ENCODE measurements around the gene FN3KRP. TPM values are rescaled to one million over a fixed set of nuclear protein-coding genes. Genes with fewer than 3 reads are reported as not detected.
A peak's percentile ranks its signal among the peaks of the same experiment; 100 is the strongest.

FN3KRP gene, protein sequence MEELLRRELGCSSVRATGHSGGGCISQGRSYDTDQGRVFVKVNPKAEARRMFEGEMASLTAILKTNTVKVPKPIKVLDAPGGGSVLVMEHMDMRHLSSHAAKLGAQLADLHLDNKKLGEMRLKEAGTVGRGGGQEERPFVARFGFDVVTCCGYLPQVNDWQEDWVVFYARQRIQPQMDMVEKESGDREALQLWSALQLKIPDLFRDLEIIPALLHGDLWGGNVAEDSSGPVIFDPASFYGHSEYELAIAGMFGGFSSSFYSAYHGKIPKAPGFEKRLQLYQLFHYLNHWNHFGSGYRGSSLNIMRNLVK
- total RNA-seq (2014; rRNA removed; shearing (Covaris generic)), result 28.1 and 30.2 TPM in 2 replicates

DNA sequence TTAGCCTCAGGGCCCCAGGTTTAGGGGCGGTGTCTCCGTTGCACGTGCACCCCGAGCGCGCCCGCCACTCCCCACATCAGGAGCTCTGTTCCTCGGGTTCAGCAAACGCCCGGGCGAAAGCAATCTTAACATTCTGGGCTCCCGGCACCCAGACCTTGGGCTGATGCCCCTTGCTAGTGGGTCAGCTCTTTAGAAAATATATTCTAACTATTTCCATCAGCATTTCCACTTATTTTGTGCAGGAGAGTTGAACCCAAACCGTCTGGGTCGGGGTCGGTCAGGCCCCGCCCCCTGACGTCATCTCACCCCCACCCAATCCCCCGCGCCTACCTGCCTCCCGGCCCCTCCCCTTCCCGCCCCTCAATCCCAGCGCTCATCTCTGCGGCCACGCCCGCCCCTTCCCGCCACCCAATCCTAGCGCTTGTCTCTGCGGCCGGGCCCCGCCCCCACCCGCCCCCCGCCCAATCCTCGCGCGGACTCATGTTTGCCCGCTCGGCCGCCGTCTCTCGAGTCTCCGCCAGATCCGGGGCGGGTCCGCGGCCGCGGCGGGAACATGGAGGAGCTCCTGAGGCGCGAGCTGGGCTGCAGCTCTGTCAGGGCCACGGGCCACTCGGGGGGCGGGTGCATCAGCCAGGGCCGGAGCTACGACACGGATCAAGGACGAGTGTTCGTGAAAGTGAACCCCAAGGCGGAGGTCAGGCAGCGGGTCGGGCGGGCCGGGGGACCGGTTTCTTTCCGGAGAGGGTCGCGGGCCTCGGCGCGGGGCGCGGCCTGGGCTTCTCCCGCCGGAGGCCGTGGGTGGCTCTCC, at the start of gene FN3KRP:
TSS of gene FN3KRP (plus strand) at position 504 of the 808 bp plus-strand sequence. CDS start at position 554, 50 bp downstream.
- DNase-seq (ENCODE audit: low read depth), result peak; percentile 93

DNA sequence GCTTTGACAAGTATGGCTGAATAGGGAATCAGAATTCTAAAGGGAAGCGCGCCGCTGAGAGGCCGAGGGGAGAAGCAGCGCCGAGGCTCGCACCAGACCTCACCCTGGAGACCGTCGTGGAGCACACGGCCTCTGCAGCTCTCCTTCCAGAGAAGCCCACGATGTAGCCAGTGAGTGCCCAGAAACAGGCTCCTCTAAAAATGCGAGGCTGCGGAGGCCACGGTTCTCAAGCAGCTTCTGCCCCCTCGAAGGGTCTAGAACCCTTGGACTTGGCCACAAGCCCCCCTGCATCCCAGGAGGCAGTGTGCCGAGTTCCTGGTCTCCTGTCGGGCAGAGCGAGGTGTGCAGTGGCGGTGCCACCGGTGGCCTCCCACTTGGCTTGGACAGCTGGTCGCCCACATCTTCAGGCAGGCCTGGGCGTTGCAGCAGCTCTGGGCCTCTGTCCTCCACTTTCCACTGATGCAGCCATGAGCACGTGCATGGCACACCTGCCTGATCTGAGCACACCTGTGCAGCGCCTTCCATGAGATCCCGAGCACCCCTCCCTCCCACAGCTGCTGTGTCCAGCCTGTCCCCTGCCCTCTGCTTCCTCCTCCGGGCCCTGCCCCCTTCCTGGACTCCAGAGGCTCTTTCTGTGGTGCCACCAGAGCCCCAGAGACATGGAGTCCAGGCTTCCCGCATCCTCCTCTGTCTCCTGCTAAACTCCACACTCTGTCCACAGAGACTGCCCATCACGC, 49.4 kb upstream of the FN3KRP start:
- DNase-seq (ENCODE audit: low read depth), result no peak

DNA sequence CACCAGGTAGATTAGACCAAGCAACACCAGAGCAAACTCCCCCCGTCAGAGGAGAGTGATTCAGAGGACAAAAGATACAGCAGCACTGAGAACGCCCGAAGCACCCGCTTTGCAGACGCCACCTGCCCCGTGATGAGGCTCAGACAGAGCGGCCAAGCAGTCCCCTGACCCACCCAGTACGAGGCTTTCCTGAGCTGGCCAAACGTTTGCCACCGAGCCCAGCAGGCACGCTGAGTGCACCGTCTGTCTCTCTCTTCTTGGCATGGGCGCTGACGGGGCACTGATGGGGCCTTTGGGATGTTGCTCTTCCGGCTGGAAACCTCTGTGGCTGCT, 48.9 kb upstream of the FN3KRP start:
- DNase-seq (ENCODE audit: low read depth), result no peak

DNA sequence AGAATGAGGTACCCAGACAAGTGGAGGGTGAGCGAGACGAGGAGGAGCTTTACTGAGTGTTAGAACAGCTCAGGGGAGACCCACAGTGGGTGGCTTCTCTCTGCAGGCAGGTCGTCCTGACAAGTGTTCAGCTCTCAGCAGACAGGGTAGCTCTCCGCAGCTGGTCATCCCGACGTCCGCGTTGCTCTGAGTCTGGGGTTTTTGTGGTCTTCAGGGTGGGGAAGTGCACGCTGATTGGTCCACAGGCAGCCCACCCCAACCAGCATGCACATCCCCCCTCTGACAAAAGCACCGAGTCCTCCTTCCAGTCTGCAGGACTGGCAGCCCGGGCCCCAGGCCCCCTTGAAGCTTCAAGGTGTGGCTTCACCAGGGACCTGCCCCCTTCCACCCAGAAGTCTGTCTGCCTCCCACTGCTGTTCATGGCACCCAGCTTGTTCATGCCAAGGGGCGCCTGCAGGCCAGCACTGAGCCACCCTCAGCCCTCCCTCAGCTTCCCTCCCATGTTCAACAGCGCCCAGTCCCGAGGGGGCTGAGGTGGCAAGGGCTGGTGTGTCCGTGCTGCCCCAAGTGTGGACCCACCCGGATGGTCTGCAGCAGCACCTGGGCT, 48.4 kb upstream of the FN3KRP start:
- DNase-seq (ENCODE audit: low read depth), result no peak

DNA sequence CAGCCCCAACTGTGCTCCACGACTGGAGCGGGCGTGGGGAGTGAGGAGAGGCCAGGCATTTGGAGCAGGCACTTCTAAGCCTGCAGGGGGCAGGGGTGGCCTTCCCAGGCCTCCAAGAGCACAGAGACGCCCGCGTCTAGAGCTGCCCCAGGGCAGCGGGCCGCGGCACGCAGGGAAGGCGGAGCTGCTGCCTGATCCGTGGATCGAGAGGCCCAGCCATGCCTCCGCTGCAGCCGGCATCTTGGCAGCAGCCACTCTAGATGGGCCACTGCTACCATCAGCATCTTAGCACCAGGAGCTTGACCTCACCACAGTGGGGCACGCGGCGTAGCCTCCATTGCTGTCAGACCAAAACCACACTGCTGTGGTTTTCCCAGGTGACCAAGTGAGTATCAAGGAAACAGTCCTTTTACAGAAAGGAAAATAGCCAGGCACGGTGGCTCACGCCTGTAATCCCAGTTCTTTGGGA, 47.8 kb upstream of the FN3KRP start:
- DNase-seq (ENCODE audit: low read depth), result peak; percentile 77

DNA sequence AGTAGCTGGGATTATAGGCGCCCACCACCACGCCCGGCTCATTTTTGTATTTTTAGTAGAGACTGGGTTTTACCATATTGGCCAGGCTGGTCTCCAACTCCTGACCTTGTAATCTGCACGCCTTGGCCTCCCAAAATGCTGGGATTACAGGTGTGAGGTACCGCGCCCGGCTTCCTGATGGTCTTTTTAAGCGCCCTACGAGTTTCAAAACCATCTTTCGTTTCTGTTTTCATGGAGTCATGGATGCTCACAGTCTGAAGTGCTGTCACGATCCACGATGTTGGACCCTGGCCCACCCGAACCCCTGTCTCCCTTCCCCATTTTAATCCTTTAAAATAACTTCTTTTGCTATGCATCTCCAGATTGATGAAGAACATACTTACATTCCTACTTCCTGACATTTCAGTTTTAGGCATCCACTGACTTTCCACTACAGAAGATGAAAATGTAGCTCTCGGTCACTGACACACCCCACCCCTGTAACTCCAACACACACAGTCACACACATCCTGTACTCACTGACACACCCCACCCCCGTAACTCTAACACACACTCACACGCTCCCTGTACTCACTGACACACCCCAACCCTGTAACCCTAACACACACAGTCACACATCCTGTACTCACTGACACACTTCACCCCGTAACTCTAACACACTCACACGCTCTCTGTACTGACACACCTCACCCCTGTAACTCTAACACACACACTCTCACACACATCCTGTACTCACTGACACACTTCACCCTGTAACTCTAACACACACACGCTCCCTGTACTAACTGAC, 45.6 kb upstream of the FN3KRP start:
- DNase-seq (ENCODE audit: low read depth), result no peak

DNA sequence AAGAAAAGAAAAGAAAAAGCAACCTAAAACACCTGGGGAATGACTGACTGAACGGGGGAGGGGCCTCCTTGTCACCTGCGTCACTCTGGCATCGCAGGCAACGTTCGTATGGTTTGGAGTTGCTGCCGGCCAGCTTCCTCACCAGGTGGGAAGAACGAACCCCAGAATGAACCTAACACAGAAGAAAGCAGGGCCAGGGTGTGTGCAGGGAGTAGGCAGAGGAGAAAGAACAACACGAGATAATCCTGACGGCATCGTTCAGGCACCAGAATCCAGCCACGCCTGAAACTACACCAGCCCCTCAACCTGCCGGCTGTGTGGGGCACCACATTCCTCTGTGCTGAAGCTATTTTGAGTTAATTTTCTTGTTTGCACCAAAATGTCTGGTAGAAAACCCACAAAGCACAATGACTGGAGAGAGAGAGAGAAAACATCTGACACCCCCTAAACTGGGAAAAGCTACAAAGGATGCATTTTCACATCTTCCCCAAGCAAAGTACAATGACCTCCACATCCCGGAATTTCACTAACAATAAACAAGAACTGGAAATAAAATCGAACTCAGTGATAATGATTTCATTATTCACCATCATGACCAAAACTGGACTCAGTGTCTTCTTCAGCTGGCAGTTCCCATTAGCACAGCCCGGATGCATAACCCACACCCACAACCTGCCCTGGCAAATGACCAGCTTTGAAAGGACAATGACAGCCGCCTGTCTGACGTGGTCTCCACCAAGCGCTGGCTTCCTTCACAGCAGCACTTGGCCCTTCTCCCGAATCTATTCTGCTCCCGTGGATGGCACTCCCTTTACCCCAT, 41.6 kb upstream of the FN3KRP start:
- no peak for DNase-seq (ENCODE audit: low read depth)

DNA sequence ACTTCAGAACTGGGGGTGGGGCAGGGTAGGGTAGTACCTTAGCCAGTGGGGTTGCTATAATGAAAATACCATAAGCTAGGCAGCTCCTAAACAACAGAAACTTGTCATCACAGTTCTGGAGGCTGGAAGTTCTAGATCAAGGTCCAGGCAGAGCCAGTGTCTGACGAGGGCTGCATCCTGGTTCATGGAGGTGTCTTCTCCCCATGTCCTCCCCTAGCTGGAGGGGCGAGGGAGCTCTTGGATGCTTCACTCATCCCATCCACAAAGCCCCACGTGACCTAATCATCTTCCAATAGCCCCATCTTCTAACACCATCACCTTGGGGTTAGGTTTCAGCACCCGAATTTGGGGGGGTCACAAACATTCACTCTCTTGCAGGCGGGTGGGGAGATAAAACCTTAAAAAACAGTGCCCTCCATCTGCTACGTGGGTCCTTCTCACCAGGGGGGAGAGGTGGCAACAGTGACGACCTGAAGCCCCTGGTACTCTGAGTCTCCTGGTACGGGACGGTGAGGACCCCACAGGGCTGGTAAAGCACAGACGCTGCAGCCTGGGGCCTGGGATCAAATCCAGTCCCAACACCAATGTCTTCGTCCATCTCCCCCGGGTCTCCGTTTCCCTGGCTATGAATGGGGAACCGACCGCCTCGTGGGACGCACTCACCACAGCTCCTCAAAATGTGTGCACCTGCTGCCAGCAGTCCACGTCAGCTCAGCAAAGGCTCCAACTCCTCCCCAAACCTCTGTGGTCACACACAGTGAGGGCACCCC, 40.8 kb upstream of the FN3KRP start:
- DNase-seq (ENCODE audit: low read depth), result no peak

DNA sequence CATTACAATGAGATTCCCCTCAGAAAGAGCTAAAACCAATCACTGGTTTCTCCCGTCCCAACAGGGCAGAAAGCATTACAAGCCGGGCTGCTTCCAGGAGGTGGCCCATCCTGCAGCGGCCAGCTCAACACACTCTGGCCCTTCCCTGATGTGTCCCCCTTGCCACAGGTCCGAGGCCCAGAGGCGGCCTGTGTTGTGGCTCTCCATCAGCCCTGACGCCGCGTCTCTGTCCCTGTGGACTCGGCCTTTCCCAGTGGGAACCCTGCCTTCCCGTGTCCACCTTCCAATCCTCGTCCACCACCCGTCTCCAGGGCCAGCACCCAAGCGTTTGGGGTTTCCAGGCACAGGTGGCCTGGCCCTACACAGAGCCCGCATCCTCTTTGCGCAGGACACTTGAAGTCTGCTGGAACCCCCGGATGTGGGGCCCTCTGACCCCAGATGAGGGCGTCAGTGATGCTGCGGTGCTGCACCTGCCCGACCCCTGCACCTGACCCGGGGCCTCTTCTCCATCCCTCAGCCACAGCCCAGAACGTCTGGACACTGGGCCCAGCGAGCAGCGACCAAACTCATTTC, 39.1 kb upstream of the FN3KRP start:
- DNase-seq (ENCODE audit: low read depth), result no peak

DNA sequence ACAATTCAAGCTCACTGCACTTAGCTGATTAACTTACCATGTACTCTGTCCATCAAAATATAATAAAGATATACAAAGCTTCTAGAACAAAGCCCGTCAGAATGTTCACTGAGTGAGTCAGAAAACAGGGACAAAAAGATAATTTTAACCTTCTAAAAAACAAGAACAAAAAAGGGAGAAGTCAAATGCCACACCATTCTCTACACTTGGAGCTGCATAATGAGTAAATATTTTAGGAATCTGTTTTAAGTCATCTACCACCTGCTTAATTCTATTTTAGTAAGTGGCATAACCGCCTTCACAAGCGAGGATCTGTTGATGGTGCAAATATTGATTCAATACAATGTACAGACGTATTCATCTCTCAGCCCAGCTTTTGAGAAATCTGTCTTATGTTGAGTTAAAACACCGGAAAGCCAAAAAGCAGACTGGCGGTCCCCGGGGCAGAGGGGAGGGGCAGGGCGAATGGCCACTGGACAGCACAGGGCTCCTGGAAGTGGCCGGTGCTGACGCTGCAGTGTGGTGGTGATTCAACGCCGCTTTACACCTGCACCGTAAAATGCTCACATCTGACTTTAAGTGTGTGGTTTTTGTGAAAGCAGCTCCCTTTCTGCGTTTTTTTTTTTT, 38.1 kb upstream of the FN3KRP start:
- DNase-seq (ENCODE audit: low read depth), result no peak

DNA sequence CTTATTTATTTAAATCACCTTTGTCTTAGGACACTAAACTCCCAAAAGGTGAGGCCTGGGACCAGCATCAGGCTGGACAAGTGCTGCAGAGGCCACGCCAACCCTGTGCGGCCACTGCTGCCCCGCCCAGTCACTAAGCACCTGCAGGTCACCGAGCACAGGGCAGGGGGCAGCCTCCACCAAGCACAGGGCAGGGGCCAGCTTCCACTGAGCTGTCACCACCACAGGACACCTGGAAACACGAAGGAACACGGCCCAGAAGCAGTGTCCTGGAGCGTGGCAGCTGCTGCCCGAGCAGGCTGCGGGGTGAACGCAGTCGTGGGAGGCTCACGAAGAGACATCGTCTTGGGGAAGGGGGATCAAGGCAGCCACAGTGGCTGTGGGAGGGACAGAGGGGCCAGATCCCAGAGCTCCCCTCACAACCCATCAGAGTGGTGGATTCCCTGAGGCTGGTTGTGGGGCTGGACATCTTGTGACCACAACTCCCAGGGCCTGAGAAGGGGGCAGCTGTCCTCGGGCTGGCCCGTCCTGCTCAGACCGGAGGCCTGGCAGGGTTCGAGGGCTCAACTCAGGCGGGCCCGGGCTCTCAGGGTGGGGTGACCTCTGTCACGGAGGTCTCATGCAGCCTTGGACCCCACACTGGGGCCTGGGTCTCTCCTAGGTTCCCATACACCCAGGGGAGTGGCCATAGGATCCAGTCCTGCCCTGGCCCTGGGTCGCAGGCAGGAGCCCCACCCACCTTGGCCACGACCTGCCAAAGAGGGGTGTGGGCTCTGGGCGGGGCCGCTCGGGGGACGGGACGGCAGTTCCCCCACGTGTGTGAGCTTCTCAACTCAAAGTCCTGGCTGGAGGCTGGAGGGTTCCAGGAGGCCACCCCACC, 36.7 kb upstream of the FN3KRP start:
- no peak for DNase-seq (ENCODE audit: low read depth)

DNA sequence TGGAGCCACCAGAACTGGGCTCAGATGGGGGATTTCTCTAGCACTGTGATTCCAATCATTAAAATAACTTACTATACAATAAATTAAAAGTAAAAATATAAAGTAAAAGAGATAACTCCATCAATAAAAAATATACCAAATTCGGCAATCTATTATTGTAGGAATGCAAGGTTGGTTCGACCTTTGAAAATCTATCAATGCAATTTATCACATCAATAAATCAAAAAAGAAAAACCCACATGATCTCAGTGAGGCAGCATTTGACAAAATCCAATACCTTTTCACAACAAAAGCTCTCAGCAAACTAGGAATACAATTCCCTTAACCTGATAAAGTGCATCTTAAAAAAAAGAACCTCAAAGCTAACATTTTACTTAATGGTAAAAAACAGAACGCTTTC, 35.0 kb upstream of the FN3KRP start:
- DNase-seq (ENCODE audit: low read depth), result no peak

DNA sequence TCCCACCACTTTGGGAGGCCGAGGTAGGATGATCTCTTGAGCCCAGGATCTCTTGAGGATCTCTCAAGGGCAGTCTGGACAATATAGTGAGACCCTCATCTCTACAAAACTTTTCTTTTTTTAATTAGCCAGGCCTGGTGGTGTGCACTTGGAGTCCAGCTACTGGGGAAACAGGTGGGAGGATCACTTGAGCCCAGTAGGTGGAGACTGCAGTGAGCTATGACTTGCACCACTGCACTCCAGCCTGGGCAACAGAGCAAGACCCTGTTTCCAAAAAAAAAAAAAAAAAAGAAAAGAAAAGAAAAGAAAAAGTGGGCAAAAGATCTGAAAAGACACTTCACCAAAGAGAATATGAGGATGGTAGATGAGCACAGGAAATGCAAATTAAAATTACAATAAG, 33.0 kb upstream of the FN3KRP start:
- DNase-seq (ENCODE audit: low read depth), result no peak

DNA sequence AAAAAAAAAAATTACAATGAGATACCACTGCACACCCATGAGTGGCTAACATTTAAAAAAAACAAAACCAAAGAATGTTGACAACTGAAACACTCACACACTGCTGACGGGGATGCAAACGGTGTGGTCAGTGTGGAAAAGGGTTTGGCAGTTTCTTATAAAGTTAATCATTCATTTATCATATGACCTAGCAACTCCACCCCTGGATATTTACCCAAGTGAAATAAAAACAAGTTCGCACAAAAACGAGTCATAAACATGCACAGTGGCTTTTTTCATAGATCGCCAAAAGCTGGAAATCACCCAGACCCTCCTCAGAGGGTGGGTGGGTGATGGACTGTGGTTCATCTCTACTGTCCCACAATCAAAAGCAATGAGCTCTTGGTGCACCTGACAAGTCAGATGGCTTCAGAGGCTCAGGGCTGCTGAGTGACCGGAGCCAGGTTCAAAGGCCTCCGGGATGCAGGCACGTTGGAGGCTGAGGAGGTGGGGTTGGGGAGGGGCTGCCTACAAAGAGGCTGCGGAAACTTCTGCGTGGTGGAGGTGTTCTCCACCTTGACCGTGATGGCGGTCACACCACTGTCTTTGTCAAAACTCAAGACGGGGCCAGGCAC, 32.2 kb upstream of the FN3KRP start:
- DNase-seq (ENCODE audit: low read depth), result no peak

DNA sequence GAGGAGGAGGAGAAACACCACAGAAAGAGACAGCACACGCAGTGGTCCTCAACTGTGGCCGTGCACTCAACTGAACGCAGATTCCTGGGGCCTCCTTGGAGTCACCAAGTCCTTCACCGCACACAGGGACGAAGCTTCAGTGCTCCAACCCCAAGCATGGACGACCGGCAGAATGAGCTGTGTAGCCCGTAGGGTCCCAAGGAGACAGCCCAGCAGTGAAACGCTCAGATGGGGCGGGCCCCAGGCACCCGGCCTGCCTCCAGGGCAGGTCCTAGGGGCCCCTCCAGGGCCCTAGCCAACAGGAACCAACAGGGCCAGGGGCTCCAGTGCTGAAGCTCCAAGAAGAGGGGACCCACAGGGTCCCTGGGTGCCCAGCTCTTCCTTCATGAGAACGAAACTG, 31.2 kb upstream of the FN3KRP start:
- DNase-seq (ENCODE audit: low read depth), result no peak

DNA sequence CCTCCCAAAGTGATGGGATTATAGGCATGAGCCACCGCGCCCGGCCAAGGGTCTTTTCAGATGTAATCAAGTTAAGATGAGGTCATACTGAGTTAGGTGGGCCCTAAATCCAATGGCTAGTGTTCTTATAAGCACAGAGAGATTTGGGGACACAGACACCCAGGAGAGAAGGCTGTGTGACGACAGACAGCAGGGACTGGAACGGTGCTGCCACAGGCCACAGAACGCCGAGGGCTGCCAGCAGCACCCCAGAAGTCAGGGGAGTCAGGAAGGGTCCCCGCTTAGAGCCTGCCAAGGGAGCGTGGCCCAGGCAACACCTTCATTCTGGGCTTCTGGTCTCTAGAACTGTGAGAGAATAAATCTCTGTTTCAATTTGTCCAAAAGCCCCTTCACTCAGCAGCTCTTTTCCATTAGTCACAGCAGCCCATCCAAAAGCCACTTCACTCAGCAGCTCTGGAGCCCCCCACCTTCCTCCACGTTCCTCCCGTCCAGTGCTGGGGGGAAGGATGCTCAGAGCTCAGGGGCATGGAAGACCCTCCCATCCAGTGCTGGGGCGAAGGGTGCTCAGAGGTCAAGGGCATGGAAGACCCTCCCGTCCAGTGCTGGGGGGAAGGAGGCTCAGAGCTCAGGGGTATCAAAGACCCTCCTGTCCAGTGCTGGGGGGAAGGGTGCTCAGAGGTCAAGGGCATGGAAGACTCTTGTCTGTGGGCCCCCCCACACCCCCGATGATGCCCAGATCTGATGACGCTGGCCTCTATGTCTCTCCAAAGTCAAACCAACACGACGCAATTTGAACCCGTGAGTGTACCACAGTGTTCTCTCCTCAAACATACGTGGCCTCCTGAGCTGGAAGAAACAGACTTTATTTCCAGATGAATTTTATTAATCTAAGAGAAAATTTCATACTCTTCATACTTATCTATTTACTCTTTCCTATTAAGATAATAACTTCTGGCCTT, 29.9 kb upstream of the FN3KRP start:
- no peak for DNase-seq (ENCODE audit: low read depth)
